OCI-LY3 (cell line): ENCODE data around the gene SYNPO2.

Source experiments
- EZH2phosphoT487 ChIP-seq: fragments of 200-600 bp; shearing (Covaris generic); IDR thresholded peaks from 2 replicates; pipeline ENCODE4 v1.6.1; 2018; ENCODE audit warnings: antibody characterized with exemption, mixed run types, low read depth
- TF ChIP-seq, protein P1 (sequence below): fragments of 200-600, 300-600 bp; sonication (generic); IDR thresholded peaks from 2 replicates; pipeline ENCODE4 v1.5.1; 2014; ENCODE audit warnings: antibody characterized with exemption, low read length, low read depth

DNA sequence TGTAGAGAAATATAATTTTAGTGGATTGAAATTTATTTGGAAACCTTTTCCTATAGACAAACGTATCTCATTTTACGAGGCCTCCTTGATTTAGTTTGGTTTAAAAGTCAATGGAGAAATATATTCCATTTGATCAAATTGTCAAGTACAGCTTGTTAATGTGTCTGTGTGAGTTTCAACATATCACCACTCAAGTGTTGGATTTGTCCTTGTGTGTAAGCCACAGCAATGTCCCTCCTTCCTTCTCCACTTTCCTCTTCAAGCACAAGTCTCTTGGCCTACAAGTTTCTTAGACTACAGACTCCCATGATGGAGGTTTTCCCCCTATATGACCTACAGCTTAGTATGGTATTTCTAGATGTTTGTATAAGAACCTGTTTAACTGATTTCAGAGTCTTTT, 104.7 kb downstream of the SYNPO2 start:
- no peak for TF ChIP-seq EZH2phosphoT487
- TF ChIP-seq, protein P1, sequence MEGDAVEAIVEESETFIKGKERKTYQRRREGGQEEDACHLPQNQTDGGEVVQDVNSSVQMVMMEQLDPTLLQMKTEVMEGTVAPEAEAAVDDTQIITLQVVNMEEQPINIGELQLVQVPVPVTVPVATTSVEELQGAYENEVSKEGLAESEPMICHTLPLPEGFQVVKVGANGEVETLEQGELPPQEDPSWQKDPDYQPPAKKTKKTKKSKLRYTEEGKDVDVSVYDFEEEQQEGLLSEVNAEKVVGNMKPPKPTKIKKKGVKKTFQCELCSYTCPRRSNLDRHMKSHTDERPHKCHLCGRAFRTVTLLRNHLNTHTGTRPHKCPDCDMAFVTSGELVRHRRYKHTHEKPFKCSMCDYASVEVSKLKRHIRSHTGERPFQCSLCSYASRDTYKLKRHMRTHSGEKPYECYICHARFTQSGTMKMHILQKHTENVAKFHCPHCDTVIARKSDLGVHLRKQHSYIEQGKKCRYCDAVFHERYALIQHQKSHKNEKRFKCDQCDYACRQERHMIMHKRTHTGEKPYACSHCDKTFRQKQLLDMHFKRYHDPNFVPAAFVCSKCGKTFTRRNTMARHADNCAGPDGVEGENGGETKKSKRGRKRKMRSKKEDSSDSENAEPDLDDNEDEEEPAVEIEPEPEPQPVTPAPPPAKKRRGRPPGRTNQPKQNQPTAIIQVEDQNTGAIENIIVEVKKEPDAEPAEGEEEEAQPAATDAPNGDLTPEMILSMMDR: no peak
